GM18499 (cell line): ENCODE data around the gene MLLT1.

Source experiments
- ATAC-seq: cut with Tn5 transposase; IDR thresholded peaks from one replicate; pipeline ENCODE4 v1.9.1; 2021; ENCODE audit warnings: moderate number of reproducible peaks; ENCODE audit not compliant: insufficient read depth, unreplicated experiment

The MLLT1 gene

GRCh38 chr19:6238256-6238642 is 41.5 kb downstream of the MLLT1 start:
- no peak for ATAC-seq

DNA sequence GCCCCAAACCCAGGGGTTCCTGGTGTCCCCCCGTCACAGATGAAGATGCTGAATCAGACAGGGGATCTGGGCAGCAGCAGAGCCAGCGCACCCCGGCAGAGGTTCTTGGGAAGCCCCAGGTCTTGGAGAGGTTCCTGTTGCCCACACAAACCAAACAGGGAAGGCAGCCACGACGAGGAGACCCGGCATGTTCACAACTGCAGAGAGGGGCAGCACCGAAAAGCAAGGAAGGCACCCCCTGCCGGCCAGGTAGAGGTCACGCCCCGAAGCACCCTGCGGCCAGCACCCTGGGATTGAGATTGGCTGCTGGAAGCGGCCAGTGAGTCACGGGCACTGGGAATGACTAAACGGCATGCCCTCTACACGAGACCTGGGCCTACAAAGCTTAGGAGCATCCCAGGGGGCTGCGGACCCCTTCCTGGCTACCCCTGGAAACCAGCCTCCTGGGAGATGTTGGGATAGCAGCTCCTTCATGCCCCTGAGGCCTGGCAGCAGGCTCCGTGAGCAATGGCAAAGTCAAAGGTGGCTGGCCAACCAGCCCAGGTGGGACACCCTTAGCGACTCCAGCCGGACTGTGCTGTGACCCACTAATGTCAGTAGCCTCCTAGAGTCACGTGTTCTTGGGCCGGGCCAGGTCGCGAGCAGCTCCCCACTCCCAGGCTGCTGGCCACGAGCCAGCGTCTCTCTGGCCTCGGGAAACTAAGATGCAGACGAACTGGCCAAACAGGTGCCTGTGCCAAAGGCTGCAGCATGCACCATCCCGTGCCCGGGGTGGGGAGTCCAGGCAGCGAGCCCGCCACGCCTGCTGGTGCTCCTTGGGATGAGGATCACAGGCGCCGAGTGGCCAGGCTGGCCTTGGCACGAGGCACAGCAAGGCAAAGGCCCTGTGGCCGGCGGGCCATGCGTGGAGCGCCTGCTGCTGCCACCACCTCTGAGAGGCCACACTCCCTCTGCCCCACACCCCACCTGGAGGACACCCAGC is 43.2 kb downstream of the MLLT1 start:
- no peak for ATAC-seq

DNA sequence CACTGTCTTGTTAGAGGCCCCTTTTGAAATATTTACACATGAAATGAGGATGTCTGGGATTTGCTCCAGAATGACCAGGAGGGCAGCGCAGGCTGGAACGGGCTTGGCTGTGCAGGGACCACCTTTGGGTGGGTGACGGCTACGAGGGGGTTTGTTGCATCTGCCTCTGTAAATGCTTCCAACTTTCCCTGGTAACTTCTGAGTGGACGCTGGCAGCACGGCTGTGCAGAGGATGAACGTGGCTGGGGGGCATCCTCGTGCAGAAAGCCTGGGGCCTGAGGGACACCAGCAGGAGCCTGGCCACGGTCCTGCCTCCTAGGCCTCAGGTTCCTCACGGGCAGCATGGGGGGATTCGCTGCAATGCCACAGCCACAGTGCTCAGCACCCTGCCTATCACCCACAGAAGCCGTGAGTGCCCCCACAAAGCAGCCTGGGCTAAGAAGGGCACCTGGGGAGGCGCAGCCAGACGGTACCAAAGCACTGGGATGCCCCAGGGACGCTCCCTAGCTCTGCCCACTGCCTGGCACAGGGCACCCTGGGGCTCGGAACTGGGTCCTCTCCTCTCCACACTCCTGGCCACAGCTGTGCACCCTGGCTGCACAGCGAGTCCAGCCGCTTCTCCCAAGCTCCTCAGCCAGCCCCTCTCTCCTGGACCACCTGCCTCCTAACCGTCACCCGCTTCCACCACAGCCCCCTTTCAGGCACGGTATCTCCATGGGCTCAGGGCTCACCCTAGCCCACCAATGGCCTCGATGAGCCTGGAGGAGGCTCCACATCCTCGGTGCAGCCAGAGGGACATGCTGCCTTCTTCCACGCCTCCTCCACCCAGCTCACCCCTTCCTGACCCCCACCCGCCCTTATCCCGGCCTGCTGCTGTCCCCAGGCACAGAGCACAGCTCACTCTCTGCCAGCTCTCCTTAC is 44.5 kb downstream of the MLLT1 start:
- ATAC-seq: no peak

DNA sequence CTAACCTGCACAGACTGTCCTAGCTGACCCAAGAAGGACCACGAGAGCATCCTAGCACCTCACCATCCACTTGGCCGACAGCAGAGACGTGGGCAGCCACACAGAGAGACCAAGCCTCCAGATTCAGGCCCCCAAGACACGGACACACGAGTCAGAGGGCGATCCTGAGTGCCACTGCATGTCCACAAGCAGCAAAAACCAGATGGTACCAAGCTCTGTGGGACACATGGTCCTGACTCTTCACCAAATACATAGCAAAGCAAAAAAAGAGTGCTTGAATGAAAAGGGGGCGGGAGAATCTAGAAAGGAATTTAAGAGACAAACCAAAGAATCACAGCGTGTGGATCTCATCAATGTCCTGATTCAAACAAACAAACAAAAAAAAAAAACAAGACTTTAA is 45.2 kb downstream of the MLLT1 start:
- no peak for ATAC-seq

DNA sequence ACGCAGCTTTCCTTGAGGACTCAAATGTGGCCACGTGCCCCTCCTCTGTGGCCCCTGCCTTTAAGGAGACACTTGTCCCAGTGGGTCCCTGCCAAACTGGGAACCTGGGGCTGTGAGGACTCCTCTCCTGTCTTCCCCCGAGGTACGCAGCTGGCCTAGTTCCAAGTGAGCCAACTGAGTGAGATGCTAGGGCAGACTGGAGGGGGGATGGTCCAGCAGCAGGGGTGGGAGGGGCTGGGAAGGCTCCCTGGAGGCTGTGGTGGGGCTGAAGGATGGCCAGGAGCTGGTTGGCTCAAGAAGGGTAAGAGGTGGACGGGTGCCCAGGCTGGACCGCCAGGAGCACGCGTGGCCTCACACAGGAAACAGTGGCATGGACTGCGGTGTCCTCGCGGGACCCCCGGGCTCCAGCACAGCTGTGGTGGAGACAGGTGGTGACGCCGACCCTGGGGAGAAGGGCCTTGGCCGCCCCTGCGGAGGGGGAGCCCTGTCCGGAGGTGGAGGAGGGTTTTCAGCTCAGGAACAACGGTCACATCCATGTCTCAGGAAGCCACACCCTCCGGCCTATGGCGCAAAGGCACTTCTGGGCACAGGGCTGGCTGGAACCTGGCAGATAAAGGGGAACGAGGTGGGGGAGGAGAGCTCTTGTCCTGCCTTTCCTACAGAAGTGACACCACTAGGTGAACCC is 45.8 kb downstream of the MLLT1 start:
- ATAC-seq: no peak

DNA sequence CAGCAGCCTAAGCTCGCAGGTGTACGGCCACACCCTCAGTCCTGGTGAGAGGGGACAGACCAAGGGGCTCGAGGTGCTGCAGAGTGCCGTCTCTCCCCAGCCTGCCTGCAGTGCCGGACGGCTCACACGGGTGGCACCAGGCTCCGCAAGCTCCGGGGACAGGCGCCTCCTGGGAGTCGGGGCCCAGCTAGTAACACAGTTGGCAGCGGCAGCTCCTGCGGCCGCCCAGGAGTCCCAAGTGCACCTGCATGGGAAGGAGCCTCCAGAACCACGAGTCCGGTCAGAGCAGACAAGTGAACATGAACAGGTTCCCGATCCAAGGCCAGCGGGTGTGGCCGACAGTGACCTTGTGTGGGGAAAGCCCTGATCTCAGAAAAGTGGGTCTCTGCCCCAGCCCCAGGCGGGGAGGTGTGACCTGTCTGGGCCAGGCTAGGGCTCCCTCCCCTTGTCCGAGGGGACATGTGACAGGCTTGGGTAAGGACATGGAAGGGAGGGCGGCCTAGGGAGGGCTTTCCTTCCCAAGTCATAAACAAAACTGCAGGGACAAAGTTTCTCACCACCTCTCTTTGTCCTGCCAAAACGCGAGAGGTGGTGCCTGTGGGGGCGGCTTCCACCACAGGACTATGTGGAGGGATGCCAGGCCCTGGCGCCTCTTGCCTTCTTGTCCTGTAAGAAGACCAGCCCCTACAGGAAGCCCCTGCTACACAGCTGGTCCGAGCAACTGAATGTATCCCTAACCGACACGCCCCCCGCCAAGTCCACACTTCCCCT is 46.5 kb downstream of the MLLT1 start:
- ATAC-seq: no peak

GRCh38 chr19:6232601-6233055 is 47.1 kb downstream of the MLLT1 start:
- no peak for ATAC-seq

- ATAC-seq: no peak
Observed at GRCh38 chr19:6230991-6231448, 48.8 kb downstream of the MLLT1 start.

DNA sequence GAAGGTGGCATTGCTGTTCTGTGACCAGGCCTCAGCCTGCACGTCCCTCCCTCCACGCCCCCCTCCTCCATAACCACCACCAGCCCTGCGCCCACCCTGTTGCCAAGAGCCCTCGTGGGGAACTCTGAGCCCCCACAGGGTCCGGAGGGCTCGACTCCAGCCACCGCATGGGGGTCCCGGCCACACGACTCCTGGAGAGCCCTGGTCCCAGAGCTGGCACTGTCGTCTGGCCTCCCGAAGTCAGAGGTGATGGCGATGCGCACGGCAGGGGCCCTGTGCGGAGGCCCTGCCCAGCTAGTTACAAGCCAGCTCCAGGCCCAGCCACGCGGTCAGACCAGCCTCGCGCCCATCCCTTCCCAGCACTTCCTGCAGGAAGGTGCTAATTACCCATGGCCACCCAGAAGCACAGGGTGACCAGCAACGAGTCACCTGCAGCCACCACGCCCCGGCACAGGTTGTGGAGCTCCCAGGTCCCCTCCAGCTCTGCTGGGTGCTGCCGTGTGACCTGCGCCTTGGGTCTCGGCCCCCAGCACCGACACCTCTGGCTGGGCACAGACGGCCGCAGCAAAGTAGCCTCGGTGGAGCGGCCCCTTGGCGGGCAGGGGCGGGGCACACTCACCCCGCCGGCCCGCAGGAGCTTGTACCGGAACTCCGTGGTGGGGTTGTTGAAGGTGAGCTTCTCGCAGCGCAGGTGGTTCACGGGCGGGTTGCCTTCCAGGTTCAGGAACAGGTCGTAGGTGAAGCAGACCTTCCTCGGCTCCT is 49.6 kb downstream of the MLLT1 start:
- ATAC-seq: no peak

GRCh38 chr19:6229216-6229913 is 50.4 kb downstream of the MLLT1 start:
- ATAC-seq: no peak

- no peak for ATAC-seq
Observed at GRCh38 chr19:6228551-6229215, 51.1 kb downstream of the MLLT1 start.

DNA sequence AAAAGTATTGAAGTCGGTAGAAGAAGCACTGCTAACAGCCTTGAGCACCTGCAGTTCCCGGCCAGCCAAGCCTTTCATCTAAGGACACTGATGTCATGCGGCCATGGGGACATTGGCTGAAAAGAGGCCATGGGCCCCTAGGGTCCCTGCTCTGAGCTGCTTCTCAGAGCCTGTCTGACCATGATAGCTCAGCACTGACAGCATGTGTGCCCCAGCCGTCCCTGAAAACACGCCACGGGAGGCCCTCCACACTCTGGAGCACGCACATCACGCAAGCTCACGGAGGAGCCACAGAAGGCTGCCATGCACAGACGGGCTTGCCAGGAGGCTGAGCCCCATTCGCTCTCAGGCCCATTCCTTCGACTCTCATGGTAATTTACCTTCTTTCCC is 51.8 kb downstream of the MLLT1 start:
- no peak for ATAC-seq

GRCh38 chr19:6227156-6227935 is 52.4 kb downstream of the MLLT1 start:
- ATAC-seq: no peak

DNA sequence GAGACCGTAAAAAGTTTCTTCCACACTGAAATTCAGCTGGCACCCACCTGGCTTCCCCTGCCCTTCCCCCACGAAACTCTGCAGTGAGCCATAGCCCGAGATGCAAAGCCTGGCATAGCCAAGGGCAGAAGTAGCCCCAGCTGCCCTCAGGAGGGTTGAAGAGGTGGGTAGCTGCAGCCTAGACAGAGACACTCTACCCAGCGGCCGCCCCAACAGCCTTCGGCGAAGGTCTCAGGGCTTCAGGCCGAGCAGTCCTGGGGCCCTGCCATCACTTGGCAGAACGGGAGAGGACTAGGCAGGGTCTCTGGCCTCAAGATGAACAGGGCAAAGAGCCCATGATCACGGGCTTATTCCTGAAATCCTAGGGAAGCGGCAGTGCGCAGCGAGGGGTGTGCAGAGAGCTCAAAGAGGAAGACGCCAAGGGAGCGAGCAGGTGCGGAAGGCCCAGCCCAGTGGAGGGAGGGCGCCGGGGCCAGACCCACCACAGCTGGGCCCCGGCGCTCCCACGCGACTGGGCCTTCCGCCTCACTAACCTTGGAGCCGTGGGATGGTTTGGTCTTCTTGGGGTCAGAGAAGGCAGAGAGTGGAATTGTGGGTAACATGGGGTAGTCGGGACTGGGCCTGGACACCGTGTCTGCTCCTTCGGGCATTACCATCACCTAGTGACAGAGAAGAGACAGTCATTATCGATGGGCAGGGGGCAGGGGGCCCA is 53.2 kb downstream of the MLLT1 start:
- ATAC-seq: no peak

- ATAC-seq: no peak
Observed at GRCh38 chr19:6226012-6226411, 53.8 kb downstream of the MLLT1 start.

- ATAC-seq: no peak
Observed at GRCh38 chr19:6225232-6225865, 54.4 kb downstream of the MLLT1 start.
